Measurements from ENCODE around the gene FAM227A.
"Not testable (repeated sequence)": the region's sequence is repeated elsewhere in the genome, so short reads cannot be mapped to it uniquely, and the experiment has no call there.

FAM227A gene

DNA sequence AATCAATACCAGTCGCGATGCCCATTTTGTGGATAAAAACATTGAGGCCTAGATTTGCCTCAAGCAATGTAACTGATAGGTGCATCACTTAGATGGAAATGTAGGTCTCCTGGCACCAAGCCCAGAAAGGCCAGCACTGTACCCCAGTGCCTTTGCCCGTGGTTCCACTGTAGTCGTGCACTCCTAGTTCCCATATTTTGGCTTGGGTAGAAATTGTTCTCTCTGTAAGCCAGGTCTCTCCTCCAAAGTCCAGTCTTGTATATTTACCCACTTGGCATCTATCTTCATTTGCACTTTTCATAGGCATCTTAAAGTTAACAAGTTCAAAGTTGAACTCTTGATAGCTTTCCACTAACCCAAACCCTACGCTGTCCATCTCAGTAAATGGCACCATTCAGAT is 44.6 kb downstream of the FAM227A start:
- no peak for TF ChIP-seq CTCF (IDR thresholded peaks at IDR 0.05; ENCODE audit: low read length, missing control alignments)
- no peak for DNase-seq (ENCODE audit: low read depth)
- no peak overlapping the region for H3K4me3 ChIP-seq (replicated peaks; ENCODE audit: low read depth, low read length)

DNA sequence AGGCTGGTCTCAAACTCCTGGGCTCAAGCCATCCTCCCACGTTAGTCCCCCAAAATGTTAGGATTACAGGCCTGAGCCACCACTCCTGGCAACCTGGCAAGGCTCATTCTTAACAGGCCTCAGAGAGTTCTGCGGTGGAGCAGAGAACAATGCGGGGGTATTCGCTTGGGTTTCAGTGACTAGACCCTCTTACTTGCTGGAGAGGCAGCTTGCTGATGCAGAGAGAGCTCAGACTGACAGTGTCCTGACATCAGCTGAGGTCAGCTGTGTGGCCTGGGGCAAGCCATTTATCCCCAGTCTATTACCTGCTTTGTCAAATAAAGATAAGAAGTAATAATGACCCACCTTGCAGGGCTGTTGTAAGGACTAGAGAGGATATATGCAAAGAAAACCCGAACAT is 46.0 kb downstream of the FAM227A start:
- H3K4me3 ChIP-seq (replicated peaks; ENCODE audit: low read depth, low read length): no peak overlapping the region
- TF ChIP-seq CTCF (IDR thresholded peaks at IDR 0.05; ENCODE audit: low read length, missing control alignments): no peak

GRCh38 chr22:38608992-38609750 is 47.0 kb downstream of the FAM227A start:
- H3K4me3 ChIP-seq (replicated peaks; ENCODE audit: low read depth, low read length): no peak overlapping the region
- TF ChIP-seq CTCF (IDR thresholded peaks at IDR 0.05; ENCODE audit: low read length, missing control alignments): no peak
- DNase-seq (ENCODE audit: low read depth): no peak

More for the DNA sequence above, 46.0 kb downstream of the FAM227A start:
- no peak for DNase-seq (ENCODE audit: low read depth)

DNA sequence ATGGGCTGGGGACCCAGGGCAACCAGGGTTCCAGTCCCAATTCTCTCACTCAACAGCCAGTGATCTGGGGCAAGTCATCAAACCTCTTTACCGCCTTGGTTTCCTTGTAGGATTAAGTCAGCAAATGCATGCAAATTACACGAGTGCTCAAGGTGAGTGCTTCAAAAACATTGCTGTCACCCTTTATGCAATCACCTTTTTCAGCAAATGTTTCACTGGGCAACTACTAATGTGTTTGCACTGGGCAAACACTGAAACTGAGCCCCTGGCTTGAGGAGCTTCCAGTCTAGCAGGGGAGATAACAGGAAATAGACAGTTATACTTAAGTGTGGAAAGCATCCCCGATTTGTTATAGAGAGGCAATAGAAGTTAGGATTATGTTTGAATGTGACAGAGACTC is 48.5 kb downstream of the FAM227A start:
- no peak for DNase-seq (ENCODE audit: low read depth)
- no peak overlapping the region for H3K4me3 ChIP-seq (replicated peaks; ENCODE audit: low read depth, low read length)
- TF ChIP-seq CTCF (IDR thresholded peaks at IDR 0.05; ENCODE audit: low read length, missing control alignments): no peak

DNA sequence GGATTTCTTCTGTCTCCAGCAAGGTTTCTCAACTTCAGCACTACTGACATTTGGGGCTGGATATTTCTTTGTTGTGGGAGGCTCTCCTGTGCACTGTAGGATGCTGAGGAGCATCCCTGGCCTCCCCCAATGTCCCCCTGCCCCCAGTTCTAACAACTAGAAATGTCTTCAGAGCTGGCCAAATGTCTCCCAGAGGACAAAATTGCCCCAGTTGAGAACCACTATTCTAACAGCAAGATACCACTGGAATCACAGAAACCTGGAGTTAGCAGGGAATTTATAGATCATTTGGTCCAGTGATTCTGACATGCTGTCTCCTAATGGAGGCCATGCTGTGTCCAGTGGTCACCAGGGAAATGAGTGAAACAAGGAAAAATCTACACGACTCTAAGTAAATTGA is 54.0 kb downstream of the FAM227A start:
- DNase-seq (ENCODE audit: low read depth): no peak
- H3K4me3 ChIP-seq (replicated peaks; ENCODE audit: low read depth, low read length): no peak overlapping the region
- TF ChIP-seq CTCF (IDR thresholded peaks at IDR 0.05; ENCODE audit: low read length, missing control alignments): no peak

DNA sequence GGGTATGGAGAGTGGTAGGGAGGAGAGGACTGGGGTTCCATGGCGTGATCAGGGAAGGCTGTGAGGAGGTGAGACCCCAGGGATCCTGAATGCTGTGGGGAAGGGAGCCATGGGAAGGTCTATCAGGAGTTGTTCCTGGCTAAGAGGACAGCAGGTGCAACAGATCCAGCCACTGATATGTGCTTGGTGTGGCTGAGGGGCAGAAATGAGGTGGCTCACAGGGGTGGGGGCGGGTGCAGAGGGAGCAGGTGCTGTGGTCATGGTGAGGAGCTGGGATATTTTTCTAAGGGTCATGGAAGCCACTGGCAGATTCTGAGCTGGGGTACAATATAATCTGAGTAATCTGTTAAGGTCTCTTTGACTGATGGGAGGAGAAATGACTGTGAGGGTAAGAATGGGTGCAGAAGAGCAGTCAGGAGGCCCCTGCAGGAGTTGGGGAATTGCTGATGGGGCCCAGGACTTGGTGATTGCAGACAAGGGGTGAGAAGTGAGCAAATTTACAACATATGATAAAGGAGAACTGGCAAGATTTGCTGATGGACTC is 54.9 kb downstream of the FAM227A start:
- DNase-seq (ENCODE audit: low read depth): no peak
- no peak overlapping the region for H3K4me3 ChIP-seq (replicated peaks; ENCODE audit: low read depth, low read length)
- TF ChIP-seq CTCF (IDR thresholded peaks at IDR 0.05; ENCODE audit: low read length, missing control alignments): no peak

- no peak for TF ChIP-seq CTCF (IDR thresholded peaks at IDR 0.05; ENCODE audit: low read length, missing control alignments)
Observed at GRCh38 chr22:38599466-38599865, 56.7 kb downstream of the FAM227A start.

DNA sequence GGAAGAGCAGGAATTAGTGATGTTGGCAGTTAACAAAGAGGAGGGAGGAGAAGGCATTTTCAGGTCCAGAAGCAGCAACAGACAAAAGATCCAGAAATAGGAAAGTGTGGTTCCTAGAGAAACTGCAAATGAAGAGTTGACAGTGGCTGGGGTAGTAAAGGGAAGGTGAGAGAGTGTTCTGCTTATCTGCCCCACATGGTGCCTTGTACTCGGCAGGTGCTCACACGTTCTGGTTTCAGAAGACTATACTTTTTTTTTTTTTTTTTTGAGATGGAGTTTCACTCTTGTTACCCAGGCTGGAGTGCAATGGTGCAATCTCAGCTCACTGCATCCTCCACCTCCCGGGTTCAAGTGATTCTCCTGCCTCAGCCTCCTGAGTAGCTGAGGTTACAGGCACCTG is 73.3 kb downstream of the FAM227A start:
- DNase-seq (ENCODE audit: low read depth); H3K4me3 ChIP-seq (replicated peaks; ENCODE audit: low read depth, low read length): not testable (repeated sequence)

More at GRCh38 chr22:38599466-38599865, 56.7 kb downstream of the FAM227A start:
- no peak for DNase-seq (ENCODE audit: low read depth)
- no peak overlapping the region for H3K4me3 ChIP-seq (replicated peaks; ENCODE audit: low read depth, low read length)
